SK-N-SH (cell line): ENCODE data around the gene CRISPLD2. TPM values are rescaled to one million over a fixed set of nuclear protein-coding genes. Genes with fewer than 3 reads are reported as not detected.

Experiments
- CTCF ChIA-PET: fragments of 300-600, 350-600 bp; formaldehyde crosslinking; extraction: SDS; loops from one replicate; lab custom pipeline; 2021; lab: Yijun Ruan, JAX
- POLR2A ChIA-PET: fragments of 350-600 bp; sonication (Branson Sonifier 250); formaldehyde crosslinking; extraction: SDS; loops from one replicate; lab custom pipeline; 2020; ENCODE audit warnings: antibody characterized with exemption, inconsistent platforms; lab: Yijun Ruan, JAX
- DNase-seq: peaks from one replicate; pipeline ENCODE4 v3.0.0; 2012
- H2AFZ ChIP-seq: fragments of 200-600 bp; sonication (generic); 2 replicates; pipeline ENCODE4 v1.8.1; 2016; ENCODE audit warnings: antibody characterized with exemption, mild to moderate bottlenecking, low read depth
- H3F3A ChIP-seq: fragments of 200-600 bp; sonication (generic); replicated peaks from 2 replicates; pipeline ENCODE3; 2016; ENCODE audit warnings: antibody characterized with exemption, mild to moderate bottlenecking; ENCODE audit not compliant: insufficient read depth
- H3K27ac ChIP-seq, 2 experiments: fragments of 200-500 bp in 1 of 2; fragments of 200-600 bp in 1 of 2; sonication (Bioruptor generic) in 1 of 2; sonication (generic), shearing (Covaris generic) in 1 of 2; 2 replicates each; pipeline versions ENCODE4 v1.5.1 to v1.6.1; 2014 to 2016; ENCODE audit warnings: low read depth in 2 of 2, inconsistent platforms in 1 of 2, low read length in 1 of 2, mild to moderate bottlenecking in 1 of 2, mixed read lengths in 1 of 2
- H3K27me3 ChIP-seq: fragments of 200-600 bp; sonication (generic), shearing (Covaris generic); 2 replicates; pipeline ENCODE4 v1.6.1; 2016; ENCODE audit warnings: mixed run types; ENCODE audit not compliant: insufficient read depth
- H3K36me3 ChIP-seq, 2 experiments: fragments of 200-500 bp in 1 of 2; fragments of 200-600 bp in 1 of 2; sonication (Bioruptor generic) in 1 of 2; sonication (generic) in 1 of 2; replicated peaks in 1 of 2; 2 replicates each; pipeline versions ENCODE3 to v1.5.1; 2014 to 2016; ENCODE audit warnings: low read length in 1 of 2, mild to moderate bottlenecking in 1 of 2; ENCODE audit not compliant: insufficient read depth in 2 of 2, control insufficient read depth in 1 of 2
- H3K4me1 ChIP-seq, 2 experiments: fragments of 200-500 bp in 1 of 2; fragments of 200-600 bp in 1 of 2; sonication (Bioruptor generic) in 1 of 2; sonication (generic), shearing (Covaris generic) in 1 of 2; 2 replicates each; pipeline versions ENCODE4 v1.5.1 to v1.6.1; 2014 to 2016; ENCODE audit warnings: low read depth in 1 of 2, low read length in 1 of 2, mixed run types in 1 of 2; ENCODE audit not compliant: insufficient read depth in 2 of 2, control insufficient read depth in 1 of 2
- H3K4me2 ChIP-seq: fragments of 200-600 bp; sonication (generic), shearing (Covaris generic); 2 replicates; pipeline ENCODE4 v1.6.1; 2017; ENCODE audit warnings: mixed run types
- H3K4me3 ChIP-seq, 2 experiments: fragments of 200-500 bp in 1 of 2; fragments of 200-600 bp in 1 of 2; sonication (Bioruptor generic) in 1 of 2; sonication (generic), shearing (Covaris generic) in 1 of 2; 2 replicates each; pipeline versions ENCODE4 v1.5.1 to v1.8.1; 2014 to 2016; ENCODE audit warnings: low read depth in 2 of 2, inconsistent platforms in 1 of 2, low read length in 1 of 2, mild to moderate bottlenecking in 1 of 2, mixed read lengths in 1 of 2, moderate library complexity in 1 of 2
- H3K79me2 ChIP-seq: fragments of 200-600 bp; sonication (generic); 2 replicates; pipeline ENCODE4 v1.8.1; 2017; ENCODE audit warnings: mild to moderate bottlenecking; ENCODE audit not compliant: insufficient read depth
- H3K9ac ChIP-seq: fragments of 200-600 bp; sonication (generic); 2 replicates; pipeline ENCODE4 v1.6.1; 2017; ENCODE audit warnings: mixed run types
- H3K9me2 ChIP-seq: fragments of 200-600 bp; sonication (generic); 2 replicates; pipeline ENCODE4 v1.6.1; 2017; ENCODE audit warnings: mixed run types
- H3K9me3 ChIP-seq: fragments of 200-600 bp; sonication (generic); 2 replicates; pipeline ENCODE4 v1.6.1; 2017; ENCODE audit warnings: mixed run types, mild to moderate bottlenecking, moderate library complexity
- H4K20me1 ChIP-seq: fragments of 200-600 bp; sonication (generic); 2 replicates; pipeline ENCODE4 v1.6.1; 2017; ENCODE audit warnings: mild to moderate bottlenecking, mixed run types; ENCODE audit not compliant: insufficient read depth
- CHD2 ChIP-seq: fragments of 150-350 bp; IDR thresholded peaks from 2 replicates; pipeline ENCODE4 v1.6.1; 2018; ENCODE audit warnings: low read length; ENCODE audit not compliant: partially characterized antibody
- EP300 ChIP-seq, 2 experiments: IDR thresholded peaks; 2 replicates each; pipeline versions ENCODE4 v1.4.0 to v1.6.1; 2012; ENCODE audit warnings: borderline replicate concordance in 1 of 2, low read depth in 1 of 2, low read length in 1 of 2
- FOXM1 ChIP-seq: IDR thresholded peaks from 2 replicates; pipeline ENCODE4 v1.4.0; 2012; ENCODE audit warnings: low read depth, mild to moderate bottlenecking
- GATA2 ChIP-seq: sonication (generic); formaldehyde crosslinking; IDR thresholded peaks from 2 replicates; pipeline ENCODE4 v1.5.0; 2020; ENCODE audit warnings: mild to moderate bottlenecking, missing genetic modification reagents
- JUND ChIP-seq: IDR thresholded peaks from 2 replicates; pipeline ENCODE4 v1.4.0; 2012
- MEF2A ChIP-seq: IDR thresholded peaks from 2 replicates; pipeline ENCODE4 v1.4.0; 2012; ENCODE audit warnings: low read depth, borderline replicate concordance
- MXI1 ChIP-seq: IDR thresholded peaks from 2 replicates; pipeline ENCODE4 v1.6.1; 2012; ENCODE audit warnings: mild to moderate bottlenecking, low read depth, low read length, improper control_type of control experiment
- NFIC ChIP-seq: IDR thresholded peaks from 2 replicates; pipeline ENCODE4 v1.4.0; 2012; ENCODE audit warnings: borderline replicate concordance
- RAD21 ChIP-seq: IDR thresholded peaks from 2 replicates; pipeline ENCODE4 v1.6.1; 2012; ENCODE audit warnings: mild to moderate bottlenecking, low read length
- RCOR1 ChIP-seq: fragments of 150-350 bp; IDR thresholded peaks from 2 replicates; pipeline ENCODE4 v1.6.1; 2017; ENCODE audit warnings: antibody characterized with exemption, low read length
- RFX5 ChIP-seq: IDR thresholded peaks from 2 replicates; pipeline ENCODE4 v1.6.1; 2012; ENCODE audit warnings: mild to moderate bottlenecking, improper control_type of control experiment, low read length
- RXRA ChIP-seq: IDR thresholded peaks from 2 replicates; pipeline ENCODE4 v1.4.0; 2012; ENCODE audit warnings: low read depth, mild to moderate bottlenecking, borderline replicate concordance
- SIN3A ChIP-seq: IDR thresholded peaks from 2 replicates; pipeline ENCODE4 v1.6.1; 2012; ENCODE audit warnings: low read depth, mild to moderate bottlenecking, low read length, moderate library complexity, borderline replicate concordance
- TEAD4 ChIP-seq: IDR thresholded peaks from 2 replicates; pipeline ENCODE4 v1.4.0; 2012; ENCODE audit warnings: mild to moderate bottlenecking, borderline replicate concordance; ENCODE audit not compliant: insufficient read depth
- YY1 ChIP-seq: IDR thresholded peaks from 2 replicates; pipeline ENCODE4 v1.4.0; 2012; ENCODE audit warnings: low read depth, mild to moderate bottlenecking
- WGBS: methylation state at CpG from one replicate; pipeline ENCODE4 v1.1.6; 2017; ENCODE audit warnings: low lambda C conversion rate; 5-methylcytosine and 5-hydroxymethylcytosine counted together
- polyA plus RNA-seq, 3 experiments: library from polyadenylated mRNA; depleted of rRNA; stranded (reverse); fragments of >200 nt; gene quantifications; 2 replicates each; pipeline ENCODE4 v1.2.3, GENCODE V29; 2012
- TF ChIP-seq, protein P1 (sequence below): fragments of 150-350 bp; IDR thresholded peaks from 2 replicates; pipeline ENCODE4 v1.6.1; 2017; ENCODE audit warnings: antibody characterized with exemption, low read length, low read depth, borderline replicate concordance
- TF ChIP-seq, protein P2 (sequence below): IDR thresholded peaks from 2 replicates; pipeline ENCODE4 v1.6.1; 2012; ENCODE audit warnings: mild to moderate bottlenecking, low read depth, low read length, moderate library complexity
- TF ChIP-seq, protein P3 (sequence below): fragments of 150-350 bp; IDR thresholded peaks from 2 replicates; pipeline ENCODE4 v1.6.1; 2016; ENCODE audit warnings: mild to moderate bottlenecking, low read depth, low read length
- TF ChIP-seq, protein P4 (sequence below): IDR thresholded peaks from 2 replicates; pipeline ENCODE4 v1.4.0; 2012; ENCODE audit warnings: low read depth
- TF ChIP-seq, protein P5 (sequence below): IDR thresholded peaks from 2 replicates; pipeline ENCODE4 v1.4.0; 2012; ENCODE audit warnings: low read depth, borderline replicate concordance

CRISPLD2 gene
- polyA plus RNA-seq, 1 of the 3 experiments (the other 2 are of a cell fraction): 6.3 TPM

DNA sequence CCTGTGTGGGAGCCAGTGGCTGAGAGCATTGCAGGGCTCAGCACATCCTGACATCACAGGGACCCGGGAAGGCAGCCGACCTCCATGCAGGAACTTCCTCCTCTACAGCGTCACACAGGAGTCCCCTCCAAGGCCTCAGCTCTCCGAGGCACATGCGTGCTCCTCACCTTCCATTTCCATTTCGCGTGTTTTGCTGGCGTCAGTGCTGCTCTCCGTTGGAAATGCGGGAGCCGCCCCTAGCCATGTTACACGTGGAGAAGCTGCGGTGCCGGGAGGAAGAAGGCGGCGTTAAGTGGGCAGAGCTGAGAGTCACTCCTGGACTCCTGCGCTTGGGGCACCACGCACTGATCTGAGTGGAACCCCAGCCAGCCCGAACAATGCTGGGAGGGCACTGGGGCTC, 25.2 kb upstream of the CRISPLD2 start:
- TF ChIP-seq GATA2 (no peak), SIN3A (no peak), NFIC (no peak), RFX5 (no peak), YY1 (no peak), RCOR1 (no peak), JUND (no peak), TEAD4 (no peak), MXI1 (no peak), CHD2 (no peak), MEF2A (no peak), FOXM1 (no peak), RXRA (no peak), RAD21 (no peak), EP300 (IDR thresholded peaks at IDR 0.05; ENCODE audit: borderline replicate concordance in 1 of 2, low read depth in 1 of 2, low read length in 1 of 2) (no peak)
- TF ChIP-seq, protein P1, sequence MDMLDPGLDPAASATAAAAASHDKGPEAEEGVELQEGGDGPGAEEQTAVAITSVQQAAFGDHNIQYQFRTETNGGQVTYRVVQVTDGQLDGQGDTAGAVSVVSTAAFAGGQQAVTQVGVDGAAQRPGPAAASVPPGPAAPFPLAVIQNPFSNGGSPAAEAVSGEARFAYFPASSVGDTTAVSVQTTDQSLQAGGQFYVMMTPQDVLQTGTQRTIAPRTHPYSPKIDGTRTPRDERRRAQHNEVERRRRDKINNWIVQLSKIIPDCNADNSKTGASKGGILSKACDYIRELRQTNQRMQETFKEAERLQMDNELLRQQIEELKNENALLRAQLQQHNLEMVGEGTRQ: no peak
- TF ChIP-seq, protein P2, sequence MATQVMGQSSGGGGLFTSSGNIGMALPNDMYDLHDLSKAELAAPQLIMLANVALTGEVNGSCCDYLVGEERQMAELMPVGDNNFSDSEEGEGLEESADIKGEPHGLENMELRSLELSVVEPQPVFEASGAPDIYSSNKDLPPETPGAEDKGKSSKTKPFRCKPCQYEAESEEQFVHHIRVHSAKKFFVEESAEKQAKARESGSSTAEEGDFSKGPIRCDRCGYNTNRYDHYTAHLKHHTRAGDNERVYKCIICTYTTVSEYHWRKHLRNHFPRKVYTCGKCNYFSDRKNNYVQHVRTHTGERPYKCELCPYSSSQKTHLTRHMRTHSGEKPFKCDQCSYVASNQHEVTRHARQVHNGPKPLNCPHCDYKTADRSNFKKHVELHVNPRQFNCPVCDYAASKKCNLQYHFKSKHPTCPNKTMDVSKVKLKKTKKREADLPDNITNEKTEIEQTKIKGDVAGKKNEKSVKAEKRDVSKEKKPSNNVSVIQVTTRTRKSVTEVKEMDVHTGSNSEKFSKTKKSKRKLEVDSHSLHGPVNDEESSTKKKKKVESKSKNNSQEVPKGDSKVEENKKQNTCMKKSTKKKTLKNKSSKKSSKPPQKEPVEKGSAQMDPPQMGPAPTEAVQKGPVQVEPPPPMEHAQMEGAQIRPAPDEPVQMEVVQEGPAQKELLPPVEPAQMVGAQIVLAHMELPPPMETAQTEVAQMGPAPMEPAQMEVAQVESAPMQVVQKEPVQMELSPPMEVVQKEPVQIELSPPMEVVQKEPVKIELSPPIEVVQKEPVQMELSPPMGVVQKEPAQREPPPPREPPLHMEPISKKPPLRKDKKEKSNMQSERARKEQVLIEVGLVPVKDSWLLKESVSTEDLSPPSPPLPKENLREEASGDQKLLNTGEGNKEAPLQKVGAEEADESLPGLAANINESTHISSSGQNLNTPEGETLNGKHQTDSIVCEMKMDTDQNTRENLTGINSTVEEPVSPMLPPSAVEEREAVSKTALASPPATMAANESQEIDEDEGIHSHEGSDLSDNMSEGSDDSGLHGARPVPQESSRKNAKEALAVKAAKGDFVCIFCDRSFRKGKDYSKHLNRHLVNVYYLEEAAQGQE: no peak
- TF ChIP-seq, protein P3, sequence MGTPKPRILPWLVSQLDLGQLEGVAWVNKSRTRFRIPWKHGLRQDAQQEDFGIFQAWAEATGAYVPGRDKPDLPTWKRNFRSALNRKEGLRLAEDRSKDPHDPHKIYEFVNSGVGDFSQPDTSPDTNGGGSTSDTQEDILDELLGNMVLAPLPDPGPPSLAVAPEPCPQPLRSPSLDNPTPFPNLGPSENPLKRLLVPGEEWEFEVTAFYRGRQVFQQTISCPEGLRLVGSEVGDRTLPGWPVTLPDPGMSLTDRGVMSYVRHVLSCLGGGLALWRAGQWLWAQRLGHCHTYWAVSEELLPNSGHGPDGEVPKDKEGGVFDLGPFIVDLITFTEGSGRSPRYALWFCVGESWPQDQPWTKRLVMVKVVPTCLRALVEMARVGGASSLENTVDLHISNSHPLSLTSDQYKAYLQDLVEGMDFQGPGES: no peak
- TF ChIP-seq, protein P4, sequence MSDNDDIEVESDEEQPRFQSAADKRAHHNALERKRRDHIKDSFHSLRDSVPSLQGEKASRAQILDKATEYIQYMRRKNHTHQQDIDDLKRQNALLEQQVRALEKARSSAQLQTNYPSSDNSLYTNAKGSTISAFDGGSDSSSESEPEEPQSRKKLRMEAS: no peak
- TF ChIP-seq, protein P5, sequence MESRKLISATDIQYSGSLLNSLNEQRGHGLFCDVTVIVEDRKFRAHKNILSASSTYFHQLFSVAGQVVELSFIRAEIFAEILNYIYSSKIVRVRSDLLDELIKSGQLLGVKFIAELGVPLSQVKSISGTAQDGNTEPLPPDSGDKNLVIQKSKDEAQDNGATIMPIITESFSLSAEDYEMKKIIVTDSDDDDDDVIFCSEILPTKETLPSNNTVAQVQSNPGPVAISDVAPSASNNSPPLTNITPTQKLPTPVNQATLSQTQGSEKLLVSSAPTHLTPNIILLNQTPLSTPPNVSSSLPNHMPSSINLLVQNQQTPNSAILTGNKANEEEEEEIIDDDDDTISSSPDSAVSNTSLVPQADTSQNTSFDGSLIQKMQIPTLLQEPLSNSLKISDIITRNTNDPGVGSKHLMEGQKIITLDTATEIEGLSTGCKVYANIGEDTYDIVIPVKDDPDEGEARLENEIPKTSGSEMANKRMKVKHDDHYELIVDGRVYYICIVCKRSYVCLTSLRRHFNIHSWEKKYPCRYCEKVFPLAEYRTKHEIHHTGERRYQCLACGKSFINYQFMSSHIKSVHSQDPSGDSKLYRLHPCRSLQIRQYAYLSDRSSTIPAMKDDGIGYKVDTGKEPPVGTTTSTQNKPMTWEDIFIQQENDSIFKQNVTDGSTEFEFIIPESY: no peak
- Histone ChIP-seq H3K4me1 (peaks cover 0 to 8% of the 10 kb centered on the region in 2 experiments; a peak in 1 of 4 replicates), H3F3A (peaks cover under 1% of the 10 kb centered on the region), H3K9me2 (no peaks in the 10 kb centered on the region), H4K20me1 (no peaks in the 10 kb centered on the region), H3K9me3 (no peaks in the 10 kb centered on the region), H3K4me2 (no peak overlapping the region), H3K27ac (no peak overlapping the region), H3K27me3 (no peaks in the 10 kb centered on the region), H3K4me3 (no peak overlapping the region), H2AFZ (no peak overlapping the region), H3K9ac (no peak overlapping the region), H3K36me3 (no peaks in the 10 kb centered on the region), H3K79me2 (no peaks in the 10 kb centered on the region)
- ChIA-PET POLR2A (no interaction called here), CTCF (interaction anchor here (1.0 kb wide), 1 partner anchor 23 kb away, joined by 3 read pairs; no protein-coding TSS in a partner anchor)
- 94% methylated on average over 19 of the region's 19 CpGs for WGBS
- no peak for DNase-seq
